ENCODE results near the gene STX5. TPM values are rescaled to one million over a fixed set of nuclear protein-coding genes. Genes with fewer than 3 reads are reported as not detected.

The STX5 gene
- total and polyA plus RNA-seq, 9 of the 15 experiments (the other 6 are each of a cell fraction or from before 2014, with no cell fraction given), result 2.8 to 28.6 (median 23.7) TPM

DNA sequence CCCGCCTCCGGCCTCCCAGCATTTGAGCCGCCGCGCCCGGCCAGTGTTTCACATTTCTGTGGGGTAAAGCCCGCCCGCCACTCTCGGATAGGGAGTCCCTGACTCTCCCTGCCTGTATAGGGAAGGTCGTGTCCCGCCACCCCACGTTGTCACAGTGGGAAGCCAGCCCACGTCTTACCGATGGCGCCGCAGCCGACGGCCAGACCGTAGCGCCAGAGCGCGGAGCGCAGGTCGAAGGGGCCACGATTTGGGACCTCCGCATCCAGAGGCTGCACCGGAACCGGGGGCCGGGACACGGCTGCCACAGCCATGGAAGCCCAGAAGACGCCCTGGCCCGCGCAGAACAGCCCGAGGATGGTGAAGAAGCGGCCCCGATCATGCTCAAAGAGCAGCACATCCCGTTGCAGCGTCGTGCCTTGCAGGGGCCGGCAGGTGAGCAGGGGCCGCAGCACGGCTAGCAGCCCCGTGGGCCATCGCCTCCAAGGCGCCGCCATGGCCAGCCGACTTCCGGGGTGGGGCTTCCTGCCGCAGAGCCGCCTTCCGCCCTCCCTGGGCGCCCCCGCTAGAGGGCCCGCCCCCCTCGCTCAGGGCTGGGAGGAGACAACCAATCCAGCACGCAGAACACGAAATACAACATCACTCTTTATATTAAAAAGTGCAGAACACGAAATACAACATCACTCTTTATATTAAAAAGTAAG is 40.2 kb downstream of the STX5 start, which contains the start of gene TMEM223 (continued):
- TF ChIP-seq CBFA2T3 (IDR thresholded peaks at IDR 0.05) (no peak), HNRNPL (IDR thresholded peaks at IDR 0.05; ENCODE audit: low read depth, low read length) (no peak), RBBP5 (IDR thresholded peaks at IDR 0.05; ENCODE audit: borderline replicate concordance, insufficient read depth, low read length, poor library complexity, severe bottlenecking) (peak; percentile 86), FOSL1 (tag; conservative IDR thresholded peaks at IDR 0.05) (no peak), BACH1 (tag; IDR thresholded peaks at IDR 0.05) (no peak), FUS (optimal IDR thresholded peaks at IDR 0.05; ENCODE audit: low read depth, low read length) (no peak), CTBP1 (IDR thresholded peaks at IDR 0.05; ENCODE audit: borderline replicate concordance) (peak; percentile 58), GTF3C2 (IDR thresholded peaks at IDR 0.05; ENCODE audit: borderline replicate concordance, extremely low read depth, insufficient read length) (no peak), GATA2 (CRISPR knock-in tag; IDR thresholded peaks at IDR 0.05) (no peak), PPARD (CRISPR knock-in tag; IDR thresholded peaks at IDR 0.05) (no peak), HDAC2 (IDR thresholded peaks at IDR 0.05) (peak; percentile 72), KDM5B (IDR thresholded peaks at IDR 0.05; ENCODE audit: insufficient replicate concordance, low read depth, low read length) (peak; percentile 95), ILF3 (IDR thresholded peaks at IDR 0.05; ENCODE audit: borderline replicate concordance) (peak; percentile 52; the same call in 1 of the 2 replicates), LCOR (CRISPR knock-in tag; IDR thresholded peaks at IDR 0.05) (peak; percentile 55; the same call in 1 of the 2 replicates), RUNX1 (IDR thresholded peaks at IDR 0.05; ENCODE audit: low read depth) (no peak; the same call in 1 of the 2 replicates), FOXP1 (CRISPR knock-in tag; IDR thresholded peaks at IDR 0.05) (peak; percentile 78; the same call in 1 of the 2 replicates), RHOXF2B (CRISPR knock-in tag; conservative IDR thresholded peaks at IDR 0.05) (no peak), SREBF1 (IDR thresholded peaks at IDR 0.05; ENCODE audit: borderline replicate concordance, low read depth, low read length) (0 out of 2 replicates have a peak, but pooled peaks have one; percentile 10)
- TF ChIP-seq, protein P1, sequence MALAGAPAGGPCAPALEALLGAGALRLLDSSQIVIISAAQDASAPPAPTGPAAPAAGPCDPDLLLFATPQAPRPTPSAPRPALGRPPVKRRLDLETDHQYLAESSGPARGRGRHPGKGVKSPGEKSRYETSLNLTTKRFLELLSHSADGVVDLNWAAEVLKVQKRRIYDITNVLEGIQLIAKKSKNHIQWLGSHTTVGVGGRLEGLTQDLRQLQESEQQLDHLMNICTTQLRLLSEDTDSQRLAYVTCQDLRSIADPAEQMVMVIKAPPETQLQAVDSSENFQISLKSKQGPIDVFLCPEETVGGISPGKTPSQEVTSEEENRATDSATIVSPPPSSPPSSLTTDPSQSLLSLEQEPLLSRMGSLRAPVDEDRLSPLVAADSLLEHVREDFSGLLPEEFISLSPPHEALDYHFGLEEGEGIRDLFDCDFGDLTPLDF (CRISPR knock-in tag; IDR thresholded peaks at IDR 0.05), result peak; percentile 91; the same call in 1 of the 2 replicates

Measured in K562 (cell line).